NB4 (cell line): ENCODE results near the gene ANKRD13C.

Source experiments
- DNase-seq: peaks from one replicate; pipeline ENCODE4 v3.0.0; 2010; ENCODE audit warnings: low read depth
- H3K4me3 ChIP-seq: one replicate; pipeline ENCODE4 v1.5.1; 2011; ENCODE audit warnings: mild to moderate bottlenecking, low read depth, low read length, moderate library complexity
- MYC ChIP-seq: IDR thresholded peaks from 2 replicates; pipeline ENCODE4 v1.6.1; 2011; ENCODE audit warnings: low read depth, low read length
- POLR2A ChIP-seq: IDR thresholded peaks from 2 replicates; pipeline ENCODE4 v1.6.1; 2011; ENCODE audit warnings: mild to moderate bottlenecking; ENCODE audit not compliant: insufficient read length; ENCODE audit errors: extremely low read depth
- TF ChIP-seq, protein P1 (sequence below): IDR thresholded peaks from 2 replicates; pipeline ENCODE4 v1.6.1; 2011; ENCODE audit warnings: low read depth, low read length
- TF ChIP-seq, protein P2 (sequence below): IDR thresholded peaks from one replicate; pipeline ENCODE4 v1.5.1; 2012; ENCODE audit warnings: low read depth, low read length

The ANKRD13C gene

DNA sequence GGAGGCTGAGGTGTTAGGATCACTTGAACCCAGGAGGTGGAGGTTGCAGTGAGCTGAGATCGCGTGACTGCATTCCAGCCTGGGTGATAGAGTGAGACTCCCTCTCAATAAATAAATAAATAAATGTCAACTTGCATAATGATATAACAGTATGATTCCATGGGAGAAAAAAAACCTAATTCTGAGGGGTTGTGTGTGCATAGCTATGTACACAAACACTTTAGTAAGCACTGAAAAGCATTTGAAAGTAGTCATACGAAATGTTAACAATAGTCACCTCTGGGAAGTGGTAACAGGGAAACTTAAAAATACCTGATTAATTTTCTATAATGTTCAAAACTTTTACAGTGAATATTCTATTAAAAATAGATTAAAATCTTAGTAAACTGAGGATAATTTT is 43.2 kb downstream of the ANKRD13C start:
- TF ChIP-seq MYC (no peak), POLR2A (no peak)
- TF ChIP-seq, protein P1, sequence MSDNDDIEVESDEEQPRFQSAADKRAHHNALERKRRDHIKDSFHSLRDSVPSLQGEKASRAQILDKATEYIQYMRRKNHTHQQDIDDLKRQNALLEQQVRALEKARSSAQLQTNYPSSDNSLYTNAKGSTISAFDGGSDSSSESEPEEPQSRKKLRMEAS: no peak
- TF ChIP-seq, protein P2, sequence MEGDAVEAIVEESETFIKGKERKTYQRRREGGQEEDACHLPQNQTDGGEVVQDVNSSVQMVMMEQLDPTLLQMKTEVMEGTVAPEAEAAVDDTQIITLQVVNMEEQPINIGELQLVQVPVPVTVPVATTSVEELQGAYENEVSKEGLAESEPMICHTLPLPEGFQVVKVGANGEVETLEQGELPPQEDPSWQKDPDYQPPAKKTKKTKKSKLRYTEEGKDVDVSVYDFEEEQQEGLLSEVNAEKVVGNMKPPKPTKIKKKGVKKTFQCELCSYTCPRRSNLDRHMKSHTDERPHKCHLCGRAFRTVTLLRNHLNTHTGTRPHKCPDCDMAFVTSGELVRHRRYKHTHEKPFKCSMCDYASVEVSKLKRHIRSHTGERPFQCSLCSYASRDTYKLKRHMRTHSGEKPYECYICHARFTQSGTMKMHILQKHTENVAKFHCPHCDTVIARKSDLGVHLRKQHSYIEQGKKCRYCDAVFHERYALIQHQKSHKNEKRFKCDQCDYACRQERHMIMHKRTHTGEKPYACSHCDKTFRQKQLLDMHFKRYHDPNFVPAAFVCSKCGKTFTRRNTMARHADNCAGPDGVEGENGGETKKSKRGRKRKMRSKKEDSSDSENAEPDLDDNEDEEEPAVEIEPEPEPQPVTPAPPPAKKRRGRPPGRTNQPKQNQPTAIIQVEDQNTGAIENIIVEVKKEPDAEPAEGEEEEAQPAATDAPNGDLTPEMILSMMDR: no peak
- no peak overlapping the region for H3K4me3 ChIP-seq
- DNase-seq: no peak

- no peak for DNase-seq
- no peak overlapping the region for H3K4me3 ChIP-seq
- TF ChIP-seq MYC: no peak
- TF ChIP-seq, protein P1: no peak
- TF ChIP-seq POLR2A: no peak
- TF ChIP-seq, protein P2: no peak
These were observed 55.0 kb downstream of the ANKRD13C start for GRCh38 chr1:70299472-70299871.

DNA sequence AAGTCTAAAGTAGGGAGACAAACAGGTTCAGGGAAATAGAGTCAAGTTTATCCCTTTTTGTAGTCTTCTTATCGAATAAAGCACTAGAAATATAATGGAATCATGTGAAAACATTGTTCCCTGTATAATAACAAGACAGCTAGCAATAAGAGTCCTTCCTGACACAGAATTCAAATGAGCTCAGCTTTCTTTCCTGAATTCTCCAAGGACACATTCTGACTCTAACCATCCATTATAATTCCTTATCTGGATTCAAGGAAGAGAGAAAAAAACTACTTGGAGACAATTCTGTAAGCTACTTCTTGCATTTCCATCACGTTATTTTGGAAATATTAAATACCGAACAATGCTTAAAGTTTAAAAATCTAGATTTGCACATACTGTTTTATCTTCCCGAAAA is 58.8 kb downstream of the ANKRD13C start:
- no peak overlapping the region for H3K4me3 ChIP-seq
- no peak for DNase-seq
- TF ChIP-seq, protein P2: no peak
- no peak for TF ChIP-seq MYC
- no peak for TF ChIP-seq POLR2A
- TF ChIP-seq, protein P1: no peak

GRCh38 chr1:70293186-70293843 is 61.2 kb downstream of the ANKRD13C start:
- TF ChIP-seq, protein P1: no peak
- no peak for TF ChIP-seq MYC
- no peak for TF ChIP-seq POLR2A
- TF ChIP-seq, protein P2: no peak
- DNase-seq: no peak
- H3K4me3 ChIP-seq: no peak overlapping the region

GRCh38 chr1:70290218-70290617 is 64.3 kb downstream of the ANKRD13C start:
- no peak overlapping the region for H3K4me3 ChIP-seq
- no peak for TF ChIP-seq POLR2A
- TF ChIP-seq, protein P2: no peak
- TF ChIP-seq MYC: no peak
- TF ChIP-seq, protein P1: no peak
- no peak for DNase-seq
